GM21360 (cell line): ENCODE data around the gene RPS27.
"Not testable (repeated sequence)": the region's sequence is repeated elsewhere in the genome, so short reads cannot be mapped to it uniquely, and the experiment has no call there.

ENCODE experiments used
- ATAC-seq: cut with Tn5 transposase; IDR thresholded peaks from one replicate; pipeline ENCODE4 v1.9.1; 2021; ENCODE audit warnings: mild to moderate bottlenecking, moderate library complexity; ENCODE audit not compliant: unreplicated experiment

Gene RPS27

DNA sequence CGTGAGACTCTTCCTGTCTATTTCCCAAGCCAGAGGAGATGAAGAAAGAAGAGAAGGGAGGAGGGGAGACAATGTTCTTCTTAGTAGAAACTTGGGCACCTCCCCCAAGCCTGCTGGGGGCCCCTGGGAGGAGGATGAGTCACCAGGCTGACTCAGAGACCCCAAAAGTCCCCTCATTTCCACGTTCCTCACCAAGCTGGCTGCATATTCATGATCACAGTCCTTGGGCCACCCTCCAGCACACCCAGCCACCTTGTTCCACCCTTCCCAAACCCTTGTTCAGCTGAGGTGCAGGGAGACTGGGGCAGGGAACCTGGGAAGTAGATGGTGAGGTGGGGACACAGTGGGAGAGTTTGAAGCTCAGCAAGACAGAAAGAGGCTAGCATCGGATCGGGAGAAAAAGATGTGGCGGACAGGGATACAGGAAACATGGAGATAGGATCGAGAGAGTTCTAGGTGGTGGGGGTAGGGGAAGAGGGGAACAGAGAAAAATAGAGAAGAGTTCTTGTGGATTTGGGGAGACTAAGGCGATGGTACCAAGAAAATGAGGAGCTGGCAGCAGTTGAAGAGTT lies 5.1 kb upstream of the RPS27 start:
- no peak for ATAC-seq

DNA sequence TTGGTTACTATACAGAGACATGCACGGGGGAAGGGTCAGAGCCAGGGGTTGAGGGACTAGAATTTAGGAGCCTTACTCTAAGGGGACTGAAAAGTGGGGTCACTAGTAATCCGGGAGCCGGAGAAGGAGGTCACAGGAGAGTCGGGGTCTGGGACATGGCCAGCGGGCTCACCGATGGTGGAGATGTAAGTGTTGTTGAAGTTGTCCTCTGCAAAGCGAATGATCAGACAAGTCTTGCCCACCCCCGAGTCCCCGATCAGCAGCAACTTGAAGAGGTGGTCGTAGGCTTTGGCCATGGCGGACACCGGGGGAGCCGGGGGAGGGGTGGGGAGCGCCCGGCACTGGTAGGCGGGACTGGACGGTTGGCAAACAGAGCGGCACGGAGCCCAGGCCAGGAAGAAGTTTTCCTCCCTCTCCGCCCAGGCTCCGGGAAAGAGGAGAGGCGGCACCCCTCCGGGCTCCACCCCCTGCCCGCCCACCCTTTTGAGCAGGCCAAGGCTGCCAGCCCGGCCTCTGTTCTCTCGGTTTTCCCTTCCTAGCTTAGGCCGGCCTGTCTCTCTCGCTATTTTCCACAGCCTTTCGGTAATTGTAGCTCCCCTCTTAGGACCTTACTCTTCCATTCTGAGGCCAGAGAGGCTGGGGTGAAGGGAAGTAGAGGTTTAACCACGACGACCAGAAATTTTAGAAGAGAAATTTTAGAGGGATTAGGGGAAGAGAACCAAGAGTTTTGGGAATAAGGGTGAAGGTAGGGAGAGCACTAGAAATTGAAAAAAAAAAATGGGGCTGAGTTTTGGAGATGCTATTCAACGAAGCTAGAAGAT lies 4.4 kb upstream of the RPS27 start, which contains the start of gene RAB13:
TSS of gene RAB13 (minus strand) at position 399 of the 821 bp plus-strand sequence. CDS start at position 296, 103 bp downstream.
- no peak for ATAC-seq

DNA sequence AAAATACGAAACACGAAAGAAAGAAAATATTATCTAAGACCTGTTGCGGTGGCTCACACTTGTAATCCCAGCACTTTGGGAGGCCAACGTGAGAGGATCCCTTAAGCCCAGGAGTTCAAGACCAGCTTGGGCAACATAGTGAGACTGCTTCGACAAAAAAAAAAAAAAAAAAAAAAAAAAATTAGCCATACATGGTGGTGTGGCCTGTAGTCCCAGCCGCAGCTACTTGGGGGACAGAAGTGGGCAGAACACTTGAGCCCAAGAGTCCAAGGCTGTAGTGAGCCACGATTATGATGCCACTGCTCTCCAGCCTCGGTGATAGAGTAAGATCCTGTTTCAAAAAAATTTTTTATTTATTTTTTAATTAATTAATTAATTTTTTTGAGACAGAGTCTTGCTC lies 2.9 kb upstream of the RPS27 start:
- no peak for ATAC-seq

DNA sequence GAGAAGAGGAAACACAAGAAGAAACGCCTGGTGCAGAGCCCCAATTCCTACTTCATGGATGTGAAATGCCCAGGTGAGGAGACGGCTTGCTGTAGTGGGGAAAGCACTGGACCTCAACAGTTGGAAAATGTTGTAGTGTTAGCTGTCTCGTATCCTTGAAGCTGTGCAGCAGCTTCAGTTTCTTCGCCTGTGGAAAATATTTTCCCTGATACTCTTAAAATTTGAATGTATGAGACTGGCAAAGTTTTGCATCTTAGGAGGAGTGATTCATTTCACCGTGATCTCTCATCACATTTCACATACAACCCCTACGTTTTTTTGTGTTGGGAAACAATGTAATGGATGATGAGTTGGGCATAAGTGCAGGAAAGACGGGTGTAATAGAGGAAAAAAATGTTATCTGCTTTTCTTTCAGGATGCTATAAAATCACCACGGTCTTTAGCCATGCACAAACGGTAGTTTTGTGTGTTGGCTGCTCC lies 629 bp downstream of the RPS27 start:
- no peak for ATAC-seq

DNA sequence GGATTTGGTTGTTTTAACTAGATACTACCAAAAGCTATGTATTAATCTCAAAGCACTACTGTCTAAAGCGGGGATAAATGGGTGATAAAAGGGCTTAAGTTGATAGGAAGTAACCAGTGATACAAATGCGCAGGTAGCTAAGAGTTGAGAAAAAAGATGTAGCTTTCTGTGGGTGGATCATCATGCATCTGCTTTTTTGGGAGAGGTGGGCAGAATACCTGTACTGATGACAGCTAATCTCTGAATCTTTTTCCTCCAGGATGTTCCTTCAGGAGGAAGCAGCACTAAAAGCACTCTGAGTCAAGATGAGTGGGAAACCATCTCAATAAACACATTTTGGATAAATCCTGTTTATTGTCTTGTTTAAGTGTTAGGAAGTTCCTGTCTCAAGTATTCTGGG lies 1.2 kb downstream of the RPS27 start:
- ATAC-seq: no peak

DNA sequence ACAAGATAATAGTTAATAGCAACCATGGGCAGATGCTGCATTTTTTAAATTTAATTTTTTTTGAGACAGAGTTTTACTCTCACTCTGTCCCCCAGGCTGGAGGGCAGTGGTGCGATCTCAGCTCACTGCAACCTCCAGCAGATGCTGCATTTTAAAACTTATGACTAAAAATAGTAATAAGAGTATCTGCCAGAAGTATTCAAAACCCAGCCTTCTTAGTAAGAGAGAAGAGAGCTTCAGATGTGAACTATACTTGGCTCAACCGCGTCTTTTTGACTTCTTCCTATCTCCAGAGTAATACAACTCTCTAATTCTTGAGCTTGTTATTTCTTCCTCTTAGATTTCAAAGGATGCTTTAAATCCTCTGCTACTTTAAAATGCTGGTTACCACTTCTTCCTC lies 4.6 kb downstream of the RPS27 start:
- no peak for ATAC-seq

DNA sequence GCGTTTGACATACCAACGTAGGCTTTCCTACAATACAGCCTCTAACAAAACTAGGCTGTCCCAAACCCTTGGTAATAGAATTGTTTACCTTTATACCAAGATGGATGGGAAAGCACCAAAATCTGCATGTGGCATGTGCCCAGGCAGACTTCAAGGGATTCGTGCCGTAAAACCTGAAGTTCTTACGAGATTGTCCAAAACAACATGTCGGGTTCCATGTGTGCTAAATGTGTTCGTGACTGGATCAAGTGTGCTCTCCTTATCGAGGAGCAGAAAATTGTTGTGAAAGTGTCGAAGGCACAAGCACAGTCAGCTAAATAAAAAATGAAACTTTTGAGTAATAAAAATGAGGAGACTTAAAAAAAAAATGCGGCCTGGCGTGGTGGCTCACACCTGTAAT lies 5.1 kb downstream of the RPS27 start:
- ATAC-seq: no peak

DNA sequence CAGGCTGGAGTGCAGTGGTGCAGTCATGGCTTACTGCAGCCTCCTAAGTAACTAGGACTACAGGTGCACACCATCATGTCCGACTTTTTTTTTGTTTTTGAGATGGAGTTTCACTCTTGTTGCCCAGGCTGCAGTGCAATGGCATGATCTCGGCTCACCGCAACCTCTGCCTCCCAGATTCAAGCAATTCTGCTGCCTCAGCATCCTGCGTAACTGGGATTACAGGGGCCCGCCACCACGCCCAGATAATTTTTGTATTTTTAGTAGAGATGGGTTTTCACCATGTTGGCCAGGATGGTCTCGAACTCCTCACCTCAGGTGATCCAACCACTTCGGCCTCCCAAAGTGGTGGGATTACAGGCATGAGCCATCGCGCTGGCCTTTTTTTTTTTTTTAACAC lies 6.3 kb downstream of the RPS27 start:
- not testable (repeated sequence) for ATAC-seq

DNA sequence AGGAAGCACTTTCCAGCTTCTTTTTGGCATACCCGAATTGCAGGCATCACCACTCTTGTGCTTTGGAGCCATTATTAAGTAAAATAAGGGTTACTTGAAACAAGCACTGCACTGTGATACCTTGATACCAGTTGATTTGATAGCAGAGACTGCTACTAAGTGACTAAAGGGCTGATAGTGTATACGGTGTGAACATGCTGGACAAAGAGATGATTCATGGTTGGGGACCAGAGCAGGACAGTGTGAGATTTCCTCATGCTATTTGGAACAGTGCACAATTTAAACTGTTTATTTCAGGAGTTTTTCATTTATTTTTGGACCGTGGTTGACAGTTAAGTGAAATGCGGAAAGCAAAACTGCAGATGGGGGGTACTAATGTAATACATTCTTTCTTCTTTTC lies 9.9 kb downstream of the RPS27 start:
- no peak for ATAC-seq

DNA sequence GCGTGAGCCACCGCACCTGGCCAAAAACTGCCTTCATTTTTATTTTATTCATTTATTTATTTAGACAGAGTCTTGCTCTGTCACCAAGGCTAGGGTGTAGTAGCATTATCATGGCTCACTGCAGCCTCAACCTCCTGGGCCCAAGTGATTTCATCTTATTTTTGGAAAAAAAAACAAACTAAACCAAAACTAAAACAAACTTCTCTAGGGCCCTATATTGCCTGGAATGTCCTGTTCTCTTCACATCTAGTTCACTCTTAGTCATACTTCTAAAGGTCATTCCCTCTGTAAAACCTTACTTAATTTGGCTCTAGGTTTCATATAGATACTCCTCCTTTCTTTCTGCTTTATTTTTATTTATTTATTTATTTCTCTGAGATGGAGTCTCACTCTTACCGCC lies 15.6 kb downstream of the RPS27 start:
- ATAC-seq: no peak

DNA sequence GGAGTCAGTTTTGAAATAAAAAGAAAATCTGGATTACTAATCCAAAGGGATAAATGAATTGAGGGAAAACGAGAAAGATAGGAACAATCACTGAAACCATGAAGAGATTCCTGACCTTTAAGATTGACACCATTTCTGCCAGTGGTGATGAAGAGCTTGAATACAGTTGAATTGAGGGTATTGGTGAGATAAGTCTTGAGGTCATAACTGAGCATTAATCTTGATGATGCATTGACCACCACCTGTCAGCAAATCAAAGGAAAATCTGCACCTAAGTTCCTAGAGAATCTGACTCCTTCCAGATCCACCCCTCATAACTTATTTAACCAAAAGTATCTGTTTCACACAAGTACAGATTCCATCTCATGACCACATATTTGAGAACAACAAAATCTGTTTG lies 21.6 kb downstream of the RPS27 start:
- ATAC-seq: no peak

DNA sequence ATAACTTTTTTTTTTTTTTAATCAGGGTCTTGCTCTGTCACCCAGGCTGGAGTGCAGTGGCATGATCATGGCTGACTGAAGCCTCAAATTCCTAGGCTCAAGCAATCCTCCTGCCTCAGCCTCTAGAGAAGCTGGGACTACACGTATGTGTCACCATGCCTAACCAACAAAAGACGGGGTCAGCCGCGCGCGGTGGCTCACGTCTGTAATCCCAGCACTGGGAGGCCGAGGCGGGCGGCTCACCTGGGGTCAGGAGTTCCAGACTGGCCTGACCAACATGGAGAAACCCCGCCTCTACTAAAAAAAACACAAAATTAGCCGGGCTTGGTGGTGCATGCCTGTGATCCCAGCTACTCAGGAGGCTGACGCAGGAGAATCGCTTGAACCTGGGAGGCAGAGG lies 22.0 kb downstream of the RPS27 start:
- ATAC-seq: not testable (repeated sequence)

DNA sequence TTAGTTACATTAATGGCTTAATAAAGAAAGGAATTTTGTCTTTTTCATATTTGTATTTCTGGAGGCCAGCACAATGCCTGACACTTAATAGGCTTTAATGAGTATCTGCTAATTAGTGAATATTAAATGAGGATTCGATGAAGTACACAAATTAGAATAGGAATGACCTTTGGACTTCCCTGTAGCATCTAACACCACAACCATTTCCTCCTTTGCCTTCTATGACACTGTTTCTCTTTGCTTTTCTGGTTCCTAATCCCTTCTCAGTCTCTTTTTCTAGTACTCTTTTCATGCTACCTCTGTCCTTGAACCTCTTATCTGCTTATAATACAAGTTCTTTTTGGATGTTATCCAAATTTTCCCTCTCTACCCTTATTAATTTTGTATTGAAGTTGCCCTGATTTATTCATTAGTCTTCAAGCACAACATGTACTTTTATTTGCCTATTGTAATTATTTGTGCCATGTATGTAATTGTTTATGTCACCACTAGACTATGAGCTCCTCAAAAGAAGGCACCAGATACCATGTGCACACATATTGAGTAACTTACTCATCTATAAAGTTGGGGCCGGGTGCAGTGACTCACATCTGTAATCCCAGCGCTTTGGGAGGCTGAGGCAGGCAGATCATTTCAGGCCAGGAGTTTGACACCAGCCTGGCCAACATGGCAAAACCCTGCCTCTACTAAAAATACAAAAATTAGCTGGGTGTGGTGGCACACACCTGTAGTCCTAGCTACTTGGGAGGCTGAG lies 23.8 kb downstream of the RPS27 start:
- no peak for ATAC-seq

DNA sequence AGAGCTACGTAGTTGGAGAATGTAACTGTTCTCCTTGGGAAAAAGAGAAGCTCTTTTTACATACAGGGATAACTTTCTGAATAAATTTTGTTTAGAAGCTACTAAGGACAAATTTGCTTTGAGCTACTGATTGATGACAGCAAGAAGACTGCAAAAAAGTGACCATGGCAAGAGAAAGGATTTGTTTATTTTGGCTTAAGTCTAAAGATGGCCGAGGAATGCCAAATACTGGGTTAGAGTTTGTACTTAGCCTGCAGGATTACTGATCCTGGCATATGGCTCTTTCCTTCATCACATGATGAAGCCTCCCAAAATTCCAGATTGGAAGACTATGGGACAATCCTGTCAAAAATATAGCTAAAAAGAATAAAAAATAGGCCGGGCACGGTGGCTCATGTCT lies 28.7 kb downstream of the RPS27 start:
- no peak for ATAC-seq

DNA sequence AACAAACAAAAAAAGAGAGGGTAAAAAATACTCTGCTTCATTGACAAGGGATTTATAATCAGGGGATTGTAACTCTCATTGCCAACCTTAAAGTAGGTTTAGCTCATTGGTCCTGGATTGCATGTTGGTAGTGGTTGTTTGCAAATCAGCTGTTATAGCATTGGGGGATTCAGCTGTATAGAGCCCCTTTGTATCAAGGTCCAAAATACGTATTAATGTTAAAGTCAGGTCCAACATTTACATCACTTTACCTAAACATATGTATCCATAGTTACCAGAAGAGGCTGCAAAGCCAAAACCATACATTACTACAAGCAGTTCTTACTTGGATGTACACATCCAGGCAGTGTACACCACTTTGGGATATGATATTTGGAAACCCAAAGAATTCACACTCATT lies 29.4 kb downstream of the RPS27 start:
- no peak for ATAC-seq

DNA sequence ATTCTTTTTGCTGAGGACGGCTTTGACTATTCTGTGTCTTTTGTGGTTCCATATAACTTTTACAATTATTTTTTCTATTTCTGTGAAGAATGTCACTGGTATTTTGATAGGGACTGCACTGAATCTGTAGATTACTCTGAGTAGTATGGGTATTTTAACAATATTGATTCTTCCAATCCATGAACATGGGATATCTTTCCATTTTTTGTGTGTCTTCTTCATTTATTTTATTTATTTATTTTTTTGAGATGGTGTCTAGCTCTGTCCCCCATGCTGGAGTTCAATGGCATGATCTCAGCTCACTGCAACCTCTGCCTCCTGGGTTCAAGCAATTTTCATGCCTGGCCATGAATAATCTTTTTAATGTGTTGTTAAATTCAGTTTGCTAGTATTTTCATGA lies 43.1 kb downstream of the RPS27 start:
- not testable (repeated sequence) for ATAC-seq
